Neural progenitor cell (in vitro differentiated cells): ENCODE measurements around the gene SMURF1. TPM values are rescaled to one million over a fixed set of nuclear protein-coding genes. Genes with fewer than 3 reads are reported as not detected.

Experiments
- DNase-seq: peaks from one replicate; pipeline ENCODE4 v3.0.0-alpha.2; 2016; ENCODE audit warnings: low spot score
- H2AFZ ChIP-seq: fragments of 200-600 bp; sonication (generic); replicated peaks from 2 replicates; pipeline ENCODE4 v1.6.1; 2016; ENCODE audit warnings: antibody characterized with exemption
- H3F3A ChIP-seq: fragments of 200-600 bp; sonication (generic); 2 replicates; pipeline ENCODE4 v1.6.1; 2016; ENCODE audit warnings: antibody characterized with exemption, low read depth
- H3K27ac ChIP-seq: fragments of 200-600 bp; sonication (generic); 2 replicates; pipeline ENCODE4 v1.5.1; 2016; ENCODE audit warnings: mild to moderate bottlenecking
- H3K27me3 ChIP-seq: fragments of 200-600 bp; sonication (generic); 2 replicates; pipeline ENCODE4 v1.6.1; 2016; ENCODE audit warnings: mild to moderate bottlenecking, moderate library complexity
- H3K36me3 ChIP-seq: fragments of 200-600 bp; sonication (generic); 2 replicates; pipeline ENCODE4 v1.5.1; 2016
- H3K4me1 ChIP-seq: fragments of 200-600 bp; sonication (generic); 2 replicates; pipeline ENCODE4 v1.6.1; 2016; ENCODE audit warnings: mixed run types
- H3K4me2 ChIP-seq: fragments of 200-600 bp; sonication (generic); 2 replicates; pipeline ENCODE4 v1.6.1; 2016
- H3K4me3 ChIP-seq: fragments of 200-600 bp; sonication (generic); 2 replicates; pipeline ENCODE4 v1.5.1; 2016
- H3K79me2 ChIP-seq: fragments of 200-600 bp; sonication (generic); 2 replicates; pipeline ENCODE4 v1.6.1; 2016; ENCODE audit warnings: low read depth
- H3K9ac ChIP-seq: fragments of 200-600 bp; sonication (generic); 2 replicates; pipeline ENCODE4 v1.6.1; 2016
- H3K9me3 ChIP-seq: fragments of 200-600 bp; sonication (generic); 2 replicates; pipeline ENCODE4 v1.5.1; 2016; ENCODE audit warnings: low read depth
- H4K20me1 ChIP-seq: fragments of 200-600 bp; sonication (generic); 2 replicates; pipeline ENCODE4 v1.6.1; 2016; ENCODE audit warnings: low read depth
- H3K27ac Mint-ChIP-seq: 3 replicates; pipeline ENCODE4 v1.8.0; 2021; ENCODE audit warnings: mixed read lengths
- H3K27me3 Mint-ChIP-seq: 2 replicates; pipeline ENCODE4 v1.8.0; 2022; ENCODE audit warnings: low read depth, mild to moderate bottlenecking, inconsistent platforms, moderate library complexity, mixed read lengths; ENCODE audit not compliant: insufficient read depth
- H3K36me3 Mint-ChIP-seq: 3 replicates; pipeline ENCODE4 v1.8.0; 2021; ENCODE audit warnings: mixed read lengths
- H3K4me1 Mint-ChIP-seq: 3 replicates; pipeline ENCODE4 v1.8.0; 2021; ENCODE audit warnings: mixed read lengths
- H3K4me3 Mint-ChIP-seq: 3 replicates; pipeline ENCODE4 v1.8.0; 2021; ENCODE audit warnings: mild to moderate bottlenecking, moderate library complexity, mixed read lengths
- H3K9me3 Mint-ChIP-seq: 3 replicates; pipeline ENCODE4 v1.8.0; 2020; ENCODE audit warnings: mixed read lengths
- EZH2 ChIP-seq: fragments of 200-600 bp; sonication (generic); IDR thresholded peaks from 2 replicates; pipeline ENCODE4 v1.6.1; 2017; ENCODE audit warnings: antibody characterized with exemption, mild to moderate bottlenecking, moderate library complexity
- EZH2phosphoT487 ChIP-seq: fragments of 200-600 bp; sonication (generic); IDR thresholded peaks from 2 replicates; pipeline ENCODE4 v1.6.1; 2017; ENCODE audit warnings: antibody characterized with exemption
- total RNA-seq: library from RNA; depleted of rRNA; stranded (reverse); fragments of >200 nt; gene quantifications from 2 replicates; pipeline ENCODE4 v1.2.3, GENCODE V29; 2015; ENCODE audit warnings: low replicate concordance
- TF ChIP-seq, protein P1 (sequence below): fragments of 200-600 bp; sonication (generic); IDR thresholded peaks from 2 replicates; pipeline ENCODE4 v1.5.1; 2017; ENCODE audit warnings: antibody characterized with exemption, mild to moderate bottlenecking

Gene SMURF1
- total RNA-seq, 1 donor from 2014 or later = 31.0 TPM

- Mint-ChIP-seq H3K4me3 (no peak overlapping the region), H3K27ac (no peak overlapping the region), H3K36me3 (peaks cover 35% of the 10 kb centered on the region), H3K9me3 (no peaks in the 10 kb centered on the region), H3K27me3 (peaks cover 3% of the 10 kb centered on the region), H3K4me1 (no peaks in the 10 kb centered on the region)
- TF ChIP-seq, protein P1, sequence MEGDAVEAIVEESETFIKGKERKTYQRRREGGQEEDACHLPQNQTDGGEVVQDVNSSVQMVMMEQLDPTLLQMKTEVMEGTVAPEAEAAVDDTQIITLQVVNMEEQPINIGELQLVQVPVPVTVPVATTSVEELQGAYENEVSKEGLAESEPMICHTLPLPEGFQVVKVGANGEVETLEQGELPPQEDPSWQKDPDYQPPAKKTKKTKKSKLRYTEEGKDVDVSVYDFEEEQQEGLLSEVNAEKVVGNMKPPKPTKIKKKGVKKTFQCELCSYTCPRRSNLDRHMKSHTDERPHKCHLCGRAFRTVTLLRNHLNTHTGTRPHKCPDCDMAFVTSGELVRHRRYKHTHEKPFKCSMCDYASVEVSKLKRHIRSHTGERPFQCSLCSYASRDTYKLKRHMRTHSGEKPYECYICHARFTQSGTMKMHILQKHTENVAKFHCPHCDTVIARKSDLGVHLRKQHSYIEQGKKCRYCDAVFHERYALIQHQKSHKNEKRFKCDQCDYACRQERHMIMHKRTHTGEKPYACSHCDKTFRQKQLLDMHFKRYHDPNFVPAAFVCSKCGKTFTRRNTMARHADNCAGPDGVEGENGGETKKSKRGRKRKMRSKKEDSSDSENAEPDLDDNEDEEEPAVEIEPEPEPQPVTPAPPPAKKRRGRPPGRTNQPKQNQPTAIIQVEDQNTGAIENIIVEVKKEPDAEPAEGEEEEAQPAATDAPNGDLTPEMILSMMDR = no peak
- TF ChIP-seq EZH2phosphoT487 (no peak), EZH2 (no peak)
- Histone ChIP-seq H3F3A (no peaks in the 10 kb centered on the region), H3K4me3 (no peak overlapping the region), H3K4me2 (no peak overlapping the region), H2AFZ (no peak overlapping the region), H3K27ac (no peak overlapping the region), H3K36me3 (no peaks in the 10 kb centered on the region), H3K9me3 (no peaks in the 10 kb centered on the region), H3K79me2 (no peaks in the 10 kb centered on the region), H3K9ac (no peak overlapping the region), H3K27me3 (no peaks in the 10 kb centered on the region), H4K20me1 (no peaks in the 10 kb centered on the region), H3K4me1 (no peaks in the 10 kb centered on the region)
- no peak for DNase-seq
Observed at GRCh38 chr7:99008921-99009530, 134.9 kb downstream of the SMURF1 start.

DNA sequence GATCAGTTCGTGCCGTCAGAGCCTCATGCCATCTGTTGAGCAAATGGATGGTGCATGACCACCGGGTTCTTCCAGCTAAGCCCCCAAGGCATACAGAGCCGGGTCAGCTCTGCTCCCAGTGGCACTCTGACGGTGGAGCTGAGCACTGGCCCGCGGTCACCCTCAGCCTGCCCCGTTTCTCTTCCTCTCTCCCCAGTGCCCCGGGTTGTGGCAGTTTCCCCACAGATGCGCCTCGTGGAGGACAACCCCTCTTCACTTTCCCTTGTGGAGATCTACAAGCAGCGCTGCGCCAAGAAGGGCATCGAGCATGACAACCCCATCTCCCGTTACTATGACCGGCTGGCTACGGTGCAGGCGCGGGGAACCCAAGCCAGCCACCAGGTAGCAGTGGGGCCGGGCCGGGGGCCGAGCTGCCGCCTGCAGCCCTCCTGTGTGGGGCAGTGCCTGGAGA is 135.7 kb downstream of the SMURF1 start:
- no peaks in the 10 kb centered on the region for H3K36me3 ChIP-seq
- H3K36me3 Mint-ChIP-seq = peaks cover 35% of the 10 kb centered on the region

GRCh38 chr7:99006739-99007424 is 137.0 kb downstream of the SMURF1 start:
- no peak overlapping the region for H3K9ac ChIP-seq
- H3K36me3 ChIP-seq = no peaks in the 10 kb centered on the region
- peaks cover 35% of the 10 kb centered on the region for H3K36me3 Mint-ChIP-seq
- no peaks in the 10 kb centered on the region for H4K20me1 ChIP-seq
- H3K27me3 Mint-ChIP-seq = peaks cover 3% of the 10 kb centered on the region
- no peaks in the 10 kb centered on the region for H3K4me1 Mint-ChIP-seq
- DNase-seq = no peak
- H3K9me3 ChIP-seq = no peaks in the 10 kb centered on the region
- H3K4me3 ChIP-seq = no peak overlapping the region
- H3K4me2 ChIP-seq = no peak overlapping the region
- no peak overlapping the region for H2AFZ ChIP-seq
- H3K4me3 Mint-ChIP-seq = no peak overlapping the region
- no peaks in the 10 kb centered on the region for H3K79me2 ChIP-seq
- H3K27ac ChIP-seq = no peak overlapping the region
- H3K27me3 ChIP-seq = no peaks in the 10 kb centered on the region
- no peaks in the 10 kb centered on the region for H3F3A ChIP-seq
- no peak overlapping the region for H3K27ac Mint-ChIP-seq
- no peak for TF ChIP-seq EZH2
- TF ChIP-seq, protein P1 = no peak
- TF ChIP-seq EZH2phosphoT487 = no peak
- H3K9me3 Mint-ChIP-seq = no peaks in the 10 kb centered on the region
- H3K4me1 ChIP-seq = no peaks in the 10 kb centered on the region

More for the DNA sequence above, 135.7 kb downstream of the SMURF1 start:
- no peak for TF ChIP-seq EZH2
- no peak for TF ChIP-seq EZH2phosphoT487
- TF ChIP-seq, protein P1 = no peak
- Histone ChIP-seq H3K79me2 (no peaks in the 10 kb centered on the region), H3K9ac (no peak overlapping the region), H3K9me3 (no peaks in the 10 kb centered on the region), H3K27me3 (no peaks in the 10 kb centered on the region), H4K20me1 (no peaks in the 10 kb centered on the region), H3K4me1 (no peaks in the 10 kb centered on the region), H3K4me3 (no peak overlapping the region), H2AFZ (no peak overlapping the region), H3K4me2 (no peak overlapping the region), H3F3A (no peaks in the 10 kb centered on the region), H3K27ac (no peak overlapping the region)
- Mint-ChIP-seq H3K9me3 (no peaks in the 10 kb centered on the region), H3K4me3 (no peak overlapping the region), H3K4me1 (no peaks in the 10 kb centered on the region), H3K27ac (no peak overlapping the region), H3K27me3 (peaks cover 3% of the 10 kb centered on the region)
- DNase-seq = no peak
